ENCODE measurements around the gene HS1BP3.
A peak's percentile ranks its signal among the peaks of the same experiment; 100 is the strongest.

The HS1BP3 gene

GRCh38 chr2:20600756-20601325 is 50.1 kb downstream of the HS1BP3 start:
- DNase-seq (ENCODE audit: low spot score), result no peak

GRCh38 chr2:20599861-20600461 is 50.9 kb downstream of the HS1BP3 start:
- DNase-seq (ENCODE audit: low spot score), result no peak

GRCh38 chr2:20599001-20599600 is 51.8 kb downstream of the HS1BP3 start:
- DNase-seq (ENCODE audit: low spot score), result no peak

- DNase-seq (ENCODE audit: low spot score), result no peak
Measured at GRCh38 chr2:20597860-20598183, 53.1 kb downstream of the HS1BP3 start.

GRCh38 chr2:20596973-20597859 is 53.7 kb downstream of the HS1BP3 start:
- peak; percentile 38 for DNase-seq (ENCODE audit: low spot score)

- no peak for DNase-seq (ENCODE audit: low spot score)
Measured at GRCh38 chr2:20596193-20596972, 54.5 kb downstream of the HS1BP3 start.

- peak; percentile 90 for DNase-seq (ENCODE audit: low spot score)
Measured at GRCh38 chr2:20595439-20596192, 55.3 kb downstream of the HS1BP3 start.

GRCh38 chr2:20594957-20595356 is 55.9 kb downstream of the HS1BP3 start:
- DNase-seq (ENCODE audit: low spot score), result no peak

- DNase-seq (ENCODE audit: low spot score), result no peak
Measured at GRCh38 chr2:20594048-20594750, 56.7 kb downstream of the HS1BP3 start.

GRCh38 chr2:20593072-20594034 is 57.5 kb downstream of the HS1BP3 start:
- peak; percentile 93 for DNase-seq (ENCODE audit: low spot score)

GRCh38 chr2:20592106-20593071 is 58.5 kb downstream of the HS1BP3 start:
- no peak for DNase-seq (ENCODE audit: low spot score)

- no peak for DNase-seq (ENCODE audit: low spot score)
Measured at GRCh38 chr2:20590704-20591515, 60.0 kb downstream of the HS1BP3 start.

- DNase-seq (ENCODE audit: low spot score), result peak; percentile 57
Measured at GRCh38 chr2:20589975-20590703, 60.8 kb downstream of the HS1BP3 start.

GRCh38 chr2:20588918-20589871 is 61.7 kb downstream of the HS1BP3 start:
- no peak for DNase-seq (ENCODE audit: low spot score)

All from kidney tubule cell (primary cell).